Measurements from ENCODE around the gene RTN1. TPM values are rescaled to one million over a fixed set of nuclear protein-coding genes. Genes with fewer than 3 reads are reported as not detected.

RTN1 gene
- polyA plus RNA-seq, 1 of the 3 experiments (the other 2 are of a cell fraction): 1.6 TPM

- ChIA-PET POLR2A (no interaction called here), CTCF (interaction anchor here (2.0 to 8.4 kb wide), 3 partner anchors 9 to 59 kb away, joined by 7 to 63 read pairs (median 34); partner anchors contain the start of gene CCDC175)
- no peaks in the 10 kb centered on the region for H3K9me2 ChIP-seq
- H3K4me2 ChIP-seq: no peak overlapping the region
- TF ChIP-seq JUND (IDR thresholded peaks at IDR 0.05) (no peak), ELF1 (IDR thresholded peaks at IDR 0.05) (no peak), USF1 (IDR thresholded peaks at IDR 0.05; ENCODE audit: borderline replicate concordance, low read depth) (no peak), PBX3 (IDR thresholded peaks at IDR 0.05) (no peak), MXI1 (IDR thresholded peaks at IDR 0.05; ENCODE audit: low read depth, low read length) (no peak), ZBTB33 (IDR thresholded peaks at IDR 0.05; ENCODE audit: borderline replicate concordance, low read depth) (no peak), TAF1 (IDR thresholded peaks at IDR 0.05; ENCODE audit: borderline replicate concordance, low read depth, low read length) (no peak), RXRA (IDR thresholded peaks at IDR 0.05; ENCODE audit: borderline replicate concordance, low read depth) (no peak), EP300 (IDR thresholded peaks at IDR 0.05; ENCODE audit: borderline replicate concordance in 1 of 2, low read depth in 1 of 2, low read length in 1 of 2) (no peak), GABPA (IDR thresholded peaks at IDR 0.05; ENCODE audit: low read depth) (no peak), IRF3 (IDR thresholded peaks at IDR 0.05; ENCODE audit: low read depth, low read length) (no peak), SIN3A (IDR thresholded peaks at IDR 0.05; ENCODE audit: borderline replicate concordance, low read depth, low read length) (no peak), FOSL2 (IDR thresholded peaks at IDR 0.05; ENCODE audit: borderline replicate concordance, low read depth) (no peak), YY1 (IDR thresholded peaks at IDR 0.05; ENCODE audit: low read depth) (no peak), EZH2phosphoT487 (IDR thresholded peaks at IDR 0.05; ENCODE audit: borderline replicate concordance, low read depth) (no peak), RCOR1 (IDR thresholded peaks at IDR 0.05; ENCODE audit: low read length) (no peak)
- TF ChIP-seq, protein P1, sequence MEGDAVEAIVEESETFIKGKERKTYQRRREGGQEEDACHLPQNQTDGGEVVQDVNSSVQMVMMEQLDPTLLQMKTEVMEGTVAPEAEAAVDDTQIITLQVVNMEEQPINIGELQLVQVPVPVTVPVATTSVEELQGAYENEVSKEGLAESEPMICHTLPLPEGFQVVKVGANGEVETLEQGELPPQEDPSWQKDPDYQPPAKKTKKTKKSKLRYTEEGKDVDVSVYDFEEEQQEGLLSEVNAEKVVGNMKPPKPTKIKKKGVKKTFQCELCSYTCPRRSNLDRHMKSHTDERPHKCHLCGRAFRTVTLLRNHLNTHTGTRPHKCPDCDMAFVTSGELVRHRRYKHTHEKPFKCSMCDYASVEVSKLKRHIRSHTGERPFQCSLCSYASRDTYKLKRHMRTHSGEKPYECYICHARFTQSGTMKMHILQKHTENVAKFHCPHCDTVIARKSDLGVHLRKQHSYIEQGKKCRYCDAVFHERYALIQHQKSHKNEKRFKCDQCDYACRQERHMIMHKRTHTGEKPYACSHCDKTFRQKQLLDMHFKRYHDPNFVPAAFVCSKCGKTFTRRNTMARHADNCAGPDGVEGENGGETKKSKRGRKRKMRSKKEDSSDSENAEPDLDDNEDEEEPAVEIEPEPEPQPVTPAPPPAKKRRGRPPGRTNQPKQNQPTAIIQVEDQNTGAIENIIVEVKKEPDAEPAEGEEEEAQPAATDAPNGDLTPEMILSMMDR (IDR thresholded peaks at IDR 0.05): no peak
- TF ChIP-seq, protein P2, sequence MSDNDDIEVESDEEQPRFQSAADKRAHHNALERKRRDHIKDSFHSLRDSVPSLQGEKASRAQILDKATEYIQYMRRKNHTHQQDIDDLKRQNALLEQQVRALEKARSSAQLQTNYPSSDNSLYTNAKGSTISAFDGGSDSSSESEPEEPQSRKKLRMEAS (IDR thresholded peaks at IDR 0.05; ENCODE audit: low read depth): no peak
- no peak overlapping the region for H3K9ac ChIP-seq
- no peaks in the 10 kb centered on the region for H3K9me3 ChIP-seq
- no peaks in the 10 kb centered on the region for H3F3A ChIP-seq (replicated peaks; ENCODE audit: insufficient read depth)
- no peaks in the 10 kb centered on the region for H4K20me1 ChIP-seq (ENCODE audit: insufficient read depth)
- H3K4me1 ChIP-seq (ENCODE audit: control insufficient read depth in 1 of 2, insufficient read depth in 2 of 2, low read depth in 1 of 2, low read length in 1 of 2): peaks cover 0 to 7% of the 10 kb centered on the region in 2 experiments; a peak in 2 of 4 replicates
- H3K4me3 ChIP-seq (ENCODE audit: low read depth in 2 of 2, low read length in 1 of 2): no peak overlapping the region
- 38% methylated on average over 1 of the region's 1 CpG for WGBS (ENCODE audit: low lambda C conversion rate)
- no peak for DNase-seq
- no peaks in the 10 kb centered on the region; the same call in 1 of the 2 replicates for H3K27me3 ChIP-seq (ENCODE audit: insufficient read depth)
- H3K36me3 ChIP-seq (replicated peaks in 1 of 2; ENCODE audit: control insufficient read depth in 1 of 2, insufficient read depth in 2 of 2, low read length in 1 of 2): no peaks in the 10 kb centered on the region
- H2AFZ ChIP-seq (ENCODE audit: low read depth): no peak overlapping the region
- H3K27ac ChIP-seq (ENCODE audit: low read depth in 2 of 2, low read length in 1 of 2): no peak overlapping the region
- no peaks in the 10 kb centered on the region for H3K79me2 ChIP-seq (ENCODE audit: insufficient read depth)
These were observed 304.3 kb downstream of the RTN1 start for GRCh38 chr14:59566296-59566695.
